MM.1S (cell line): Measurements from ENCODE around the gene GRM3.
A peak's percentile ranks its signal among the peaks of the same experiment; 100 is the strongest.
"Not testable (repeated sequence)": the region's sequence is repeated elsewhere in the genome, so short reads cannot be mapped to it uniquely, and the experiment has no call there.

Source experiments
- DNase-seq: peaks from one replicate; pipeline ENCODE4 v3.0.0-alpha.2; 2015
- H2AFZ ChIP-seq: fragments of 300-600 bp; sonication (generic); 2 replicates; pipeline ENCODE4 v1.6.0; 2016; ENCODE audit warnings: antibody characterized with exemption, low read length
- H3F3A ChIP-seq: fragments of 300-600 bp; sonication (generic); 2 replicates; pipeline ENCODE4 v1.6.1; 2016; ENCODE audit warnings: mild to moderate bottlenecking, antibody characterized with exemption, low read length, moderate library complexity, mixed read lengths; ENCODE audit not compliant: insufficient read depth
- H3K27ac ChIP-seq: fragments of 300-600 bp; sonication (generic); 2 replicates; pipeline ENCODE4 v1.5.1; 2016; ENCODE audit warnings: mild to moderate bottlenecking, low read length
- H3K27me3 ChIP-seq: fragments of 300-600 bp; sonication (generic); replicated peaks from 2 replicates; pipeline ENCODE4 v1.6.0; 2016; ENCODE audit warnings: low read length; ENCODE audit not compliant: insufficient read depth
- H3K36me3 ChIP-seq: fragments of 300-600 bp; sonication (generic); replicated peaks from 2 replicates; pipeline ENCODE4 v1.6.1; 2016; ENCODE audit warnings: mild to moderate bottlenecking, low read length, mixed read lengths; ENCODE audit not compliant: insufficient read depth
- H3K4me1 ChIP-seq: fragments of 300-600 bp; sonication (generic); 2 replicates; pipeline ENCODE4 v1.6.1; 2016; ENCODE audit warnings: low read length, mixed read lengths
- H3K4me2 ChIP-seq: fragments of 300-600 bp; sonication (generic); 2 replicates; pipeline ENCODE4 v1.6.0; 2016; ENCODE audit warnings: low read depth, low read length
- H3K4me3 ChIP-seq: fragments of 300-600 bp; sonication (generic); 2 replicates; pipeline ENCODE4 v1.5.1; 2016; ENCODE audit warnings: low read length, mixed read lengths
- H3K79me2 ChIP-seq: fragments of 300-600 bp; sonication (generic); 2 replicates; pipeline ENCODE4 v1.6.1; 2016; ENCODE audit warnings: mixed run types, low read length, mixed read lengths
- H3K9ac ChIP-seq: fragments of 300-600 bp; sonication (generic); 2 replicates; pipeline ENCODE4 v1.6.1; 2016; ENCODE audit warnings: low read length, mixed read lengths
- H3K9me2 ChIP-seq: fragments of 300-600 bp; sonication (generic); replicated peaks from 2 replicates; pipeline ENCODE4 v1.6.1; 2016; ENCODE audit warnings: mild to moderate bottlenecking, low read length, mixed read lengths; ENCODE audit not compliant: insufficient read depth
- H3K9me3 ChIP-seq: fragments of 300-600 bp; sonication (generic); replicated peaks from 2 replicates; pipeline ENCODE4 v1.6.1; 2016; ENCODE audit warnings: mild to moderate bottlenecking, low read length, mixed read lengths; ENCODE audit not compliant: insufficient read depth
- H4K20me1 ChIP-seq: fragments of 300-600 bp; sonication (generic); 2 replicates; pipeline ENCODE4 v1.6.1; 2016; ENCODE audit warnings: mild to moderate bottlenecking, low read length, moderate library complexity, mixed read lengths; ENCODE audit not compliant: insufficient read depth
- EZH2 ChIP-seq: fragments of 300-600 bp; sonication (generic); optimal IDR thresholded peaks from 2 replicates; pipeline ENCODE3; 2017; ENCODE audit warnings: low read depth, mild to moderate bottlenecking, antibody characterized with exemption, low read length, mixed read lengths
- EZH2phosphoT487 ChIP-seq: fragments of 300-600 bp; sonication (generic); IDR thresholded peaks from 2 replicates; pipeline ENCODE4 v1.6.1; 2018; ENCODE audit warnings: antibody characterized with exemption, low read length
- TF ChIP-seq, protein P1 (sequence below): fragments of 300-600 bp; sonication (generic); IDR thresholded peaks from 2 replicates; pipeline ENCODE4 v1.5.1; 2016; ENCODE audit warnings: antibody characterized with exemption, low read length, mixed read lengths

Gene GRM3

DNA sequence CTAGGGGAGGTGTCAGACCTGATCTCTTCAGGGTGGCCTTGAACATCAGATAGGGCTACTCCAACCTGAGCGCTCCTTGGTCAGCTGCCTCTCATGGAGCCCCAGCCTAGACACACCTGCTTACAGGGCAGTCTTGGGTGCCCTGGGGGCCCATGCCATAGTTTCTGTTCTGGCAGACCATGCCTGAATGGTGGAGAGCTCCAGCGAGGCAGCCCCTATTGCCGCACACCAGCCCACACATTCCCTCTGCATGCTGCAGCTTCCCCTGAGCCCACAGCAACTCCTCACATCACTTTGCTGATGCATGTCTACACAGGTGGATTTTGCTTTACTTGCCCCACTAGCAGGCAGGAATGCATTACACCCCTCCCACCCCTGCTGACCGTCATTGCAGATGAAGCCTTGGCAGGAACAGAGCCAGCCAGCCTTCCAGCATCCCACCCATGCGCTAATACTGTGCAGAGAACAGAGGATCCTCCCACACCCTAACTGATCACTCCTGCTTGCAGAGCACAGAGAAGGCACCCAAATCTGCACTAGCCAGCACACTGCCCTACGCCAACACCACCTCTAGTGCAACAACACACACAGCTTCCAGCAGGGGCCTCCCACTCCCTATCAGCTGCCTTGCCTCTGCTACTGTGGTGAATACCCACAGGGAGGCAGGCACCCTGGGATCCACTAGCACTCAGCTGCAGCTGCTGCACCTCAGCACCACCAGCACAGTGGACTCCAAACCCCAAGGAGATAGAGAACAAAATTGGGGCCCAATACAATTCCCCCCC lies 43.0 kb upstream of the GRM3 start:
- no peak for DNase-seq
- TF ChIP-seq, protein P1, sequence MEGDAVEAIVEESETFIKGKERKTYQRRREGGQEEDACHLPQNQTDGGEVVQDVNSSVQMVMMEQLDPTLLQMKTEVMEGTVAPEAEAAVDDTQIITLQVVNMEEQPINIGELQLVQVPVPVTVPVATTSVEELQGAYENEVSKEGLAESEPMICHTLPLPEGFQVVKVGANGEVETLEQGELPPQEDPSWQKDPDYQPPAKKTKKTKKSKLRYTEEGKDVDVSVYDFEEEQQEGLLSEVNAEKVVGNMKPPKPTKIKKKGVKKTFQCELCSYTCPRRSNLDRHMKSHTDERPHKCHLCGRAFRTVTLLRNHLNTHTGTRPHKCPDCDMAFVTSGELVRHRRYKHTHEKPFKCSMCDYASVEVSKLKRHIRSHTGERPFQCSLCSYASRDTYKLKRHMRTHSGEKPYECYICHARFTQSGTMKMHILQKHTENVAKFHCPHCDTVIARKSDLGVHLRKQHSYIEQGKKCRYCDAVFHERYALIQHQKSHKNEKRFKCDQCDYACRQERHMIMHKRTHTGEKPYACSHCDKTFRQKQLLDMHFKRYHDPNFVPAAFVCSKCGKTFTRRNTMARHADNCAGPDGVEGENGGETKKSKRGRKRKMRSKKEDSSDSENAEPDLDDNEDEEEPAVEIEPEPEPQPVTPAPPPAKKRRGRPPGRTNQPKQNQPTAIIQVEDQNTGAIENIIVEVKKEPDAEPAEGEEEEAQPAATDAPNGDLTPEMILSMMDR: no peak
- no peak for TF ChIP-seq EZH2phosphoT487
- no peak for TF ChIP-seq EZH2

DNA sequence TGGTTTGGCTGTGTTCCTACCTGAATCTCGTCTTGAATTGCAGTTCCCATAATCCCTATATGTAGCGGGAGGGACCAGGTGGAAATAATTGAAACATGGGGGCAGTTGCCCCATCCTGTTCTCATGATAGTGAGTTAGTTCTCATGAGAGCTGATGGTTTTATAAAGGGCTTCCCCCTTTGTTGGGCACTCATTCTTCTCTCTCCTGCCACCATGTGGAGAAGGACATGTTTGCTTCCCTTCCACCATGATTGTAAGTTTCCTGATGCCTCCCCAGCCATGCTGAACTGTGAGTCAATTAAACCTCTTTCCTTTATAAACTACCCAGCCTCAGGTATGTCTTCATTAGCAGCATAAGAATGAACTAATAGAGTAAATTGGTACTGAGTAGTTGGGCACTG lies 28.0 kb upstream of the GRM3 start:
- H3K27me3 ChIP-seq, H2AFZ ChIP-seq, DNase-seq, H3K79me2 ChIP-seq, H3K4me1 ChIP-seq, H3K4me3 ChIP-seq, H3K9me3 ChIP-seq, H3K9ac ChIP-seq, H3K36me3 ChIP-seq, H4K20me1 ChIP-seq, H3K27ac ChIP-seq, H3F3A ChIP-seq, H3K9me2 ChIP-seq, H3K4me2 ChIP-seq: not testable (repeated sequence)
- TF ChIP-seq, protein P1: peak; percentile 13

More for the DNA sequence above, 43.0 kb upstream of the GRM3 start:
- Histone ChIP-seq H3K27ac (no peak overlapping the region), H3K9me3 (no peaks in the 10 kb centered on the region), H3K4me1 (no peaks in the 10 kb centered on the region), H4K20me1 (no peaks in the 10 kb centered on the region), H3K4me2 (no peak overlapping the region), H2AFZ (no peak overlapping the region), H3K79me2 (no peaks in the 10 kb centered on the region), H3K27me3 (no peaks in the 10 kb centered on the region), H3K9ac (no peak overlapping the region), H3K36me3 (no peaks in the 10 kb centered on the region), H3F3A (no peaks in the 10 kb centered on the region), H3K9me2 (no peaks in the 10 kb centered on the region), H3K4me3 (no peak overlapping the region)

DNA sequence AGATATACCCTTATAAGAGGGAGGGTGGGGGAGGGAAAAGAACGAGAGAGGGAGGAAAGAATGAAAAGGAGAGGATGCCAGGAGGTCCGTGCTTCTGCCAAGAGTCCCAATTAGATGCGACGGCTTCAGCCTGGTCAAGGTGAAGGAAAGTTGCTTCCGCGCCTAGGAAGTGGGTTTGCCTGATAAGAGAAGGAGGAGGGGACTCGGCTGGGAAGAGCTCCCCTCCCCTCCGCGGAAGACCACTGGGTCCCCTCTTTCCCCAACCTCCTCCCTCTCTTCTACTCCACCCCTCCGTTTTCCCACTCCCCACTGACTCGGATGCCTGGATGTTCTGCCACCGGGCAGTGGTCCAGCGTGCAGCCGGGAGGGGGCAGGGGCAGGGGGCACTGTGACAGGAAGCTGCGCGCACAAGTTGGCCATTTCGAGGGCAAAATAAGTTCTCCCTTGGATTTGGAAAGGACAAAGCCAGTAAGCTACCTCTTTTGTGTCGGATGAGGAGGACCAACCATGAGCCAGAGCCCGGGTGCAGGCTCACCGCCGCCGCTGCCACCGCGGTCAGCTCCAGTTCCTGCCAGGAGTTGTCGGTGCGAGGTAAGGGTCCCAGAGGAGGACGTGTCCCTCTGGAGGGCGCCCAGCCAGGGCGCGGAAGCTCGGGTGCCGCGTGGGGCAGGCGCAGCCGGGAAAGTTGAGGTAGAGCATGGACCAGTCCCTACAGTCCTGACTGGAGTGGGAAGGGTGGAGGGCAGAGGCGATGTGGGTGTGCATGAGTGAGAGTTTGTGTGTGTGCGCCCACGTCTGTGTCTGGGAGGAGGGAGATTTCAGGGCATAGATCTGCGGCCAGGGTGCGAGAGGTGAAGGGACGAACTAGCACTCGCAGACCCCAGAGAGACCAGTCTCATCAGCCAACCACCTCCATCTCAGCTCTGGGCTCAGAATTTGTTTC lies 844 bp downstream of the GRM3 start:
- TF ChIP-seq EZH2phosphoT487 (no peak), EZH2 (no peak)
- TF ChIP-seq, protein P1: no peak
- Histone ChIP-seq H3K9ac (no peak overlapping the region), H2AFZ (no peak overlapping the region), H3K36me3 (no peaks in the 10 kb centered on the region), H3K9me2 (no peaks in the 10 kb centered on the region), H3K79me2 (no peaks in the 10 kb centered on the region), H3K27me3 (no peaks in the 10 kb centered on the region), H3F3A (no peaks in the 10 kb centered on the region), H3K4me1 (no peaks in the 10 kb centered on the region), H4K20me1 (no peaks in the 10 kb centered on the region), H3K9me3 (no peaks in the 10 kb centered on the region), H3K27ac (no peak overlapping the region), H3K4me3 (no peak overlapping the region), H3K4me2 (peak overlapping the region; percentile 18; the same call in 1 of the 2 replicates)
- DNase-seq: no peak
